GM21723 (cell line): ENCODE measurements around the gene ELP1.

Experiments used
- ATAC-seq: cut with Tn5 transposase; IDR thresholded peaks from one replicate; pipeline ENCODE4 v1.9.1; 2021; ENCODE audit warnings: mild to moderate bottlenecking, moderate library complexity; ENCODE audit not compliant: unreplicated experiment

ELP1 gene

DNA sequence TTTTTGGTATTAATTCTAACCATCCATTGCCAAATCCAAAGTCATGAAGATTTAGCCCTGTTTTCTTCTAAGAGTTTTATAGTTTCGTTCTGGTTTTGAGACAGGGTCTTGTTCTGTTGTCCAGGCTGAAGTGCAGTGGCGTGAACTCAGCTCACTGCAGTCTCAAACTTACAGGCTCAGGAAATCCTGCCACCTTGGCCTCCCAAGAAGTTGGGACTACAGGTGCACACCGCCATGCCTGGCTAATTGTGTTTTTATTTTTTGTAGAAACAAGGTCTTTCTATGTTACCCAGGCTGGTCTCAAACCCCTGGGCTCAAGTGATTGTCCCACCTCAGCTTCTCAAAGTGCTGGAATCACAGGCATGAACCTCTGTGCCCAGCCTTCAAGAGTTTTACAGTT lies 50.8 kb downstream of the ELP1 start:
- no peak for ATAC-seq

DNA sequence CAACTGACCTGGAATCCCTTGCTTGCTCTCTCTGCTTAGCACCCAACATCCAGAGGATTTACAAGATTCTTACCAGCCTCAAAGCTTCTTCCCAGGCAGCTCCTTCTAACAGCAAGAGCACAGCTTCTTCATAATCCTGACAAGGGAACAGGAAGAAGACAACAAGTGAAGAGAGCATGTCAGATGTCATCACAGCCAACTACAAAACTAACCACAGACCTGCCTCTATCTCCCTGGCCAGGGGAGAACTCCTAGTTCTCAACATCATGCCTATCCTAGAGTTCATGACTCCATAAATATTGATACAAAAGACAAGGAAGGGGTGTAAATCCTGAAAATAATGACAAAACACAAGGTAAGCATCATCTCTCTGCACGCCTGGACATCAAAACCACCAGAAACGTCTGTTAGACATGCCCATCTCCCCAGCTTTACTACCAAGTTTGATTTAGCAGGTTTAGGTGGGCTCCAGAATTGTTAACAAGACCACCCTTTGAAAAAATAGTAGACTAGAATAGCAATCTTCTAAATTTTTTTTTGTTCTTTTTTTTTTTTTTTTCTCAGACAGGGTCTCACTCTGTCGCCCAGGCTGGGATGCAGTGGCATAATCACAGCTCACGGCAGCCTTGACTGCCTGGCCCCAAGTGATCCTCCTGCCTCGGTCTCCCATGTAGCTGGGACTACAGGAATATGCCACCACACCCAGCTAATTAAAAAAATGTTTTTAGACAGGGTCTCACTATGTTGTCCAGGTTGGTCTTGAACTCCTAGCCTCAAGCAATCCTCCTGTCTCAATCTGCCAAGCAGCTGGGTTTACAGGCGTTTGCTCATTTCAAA lies 51.7 kb downstream of the ELP1 start:
- no peak for ATAC-seq

DNA sequence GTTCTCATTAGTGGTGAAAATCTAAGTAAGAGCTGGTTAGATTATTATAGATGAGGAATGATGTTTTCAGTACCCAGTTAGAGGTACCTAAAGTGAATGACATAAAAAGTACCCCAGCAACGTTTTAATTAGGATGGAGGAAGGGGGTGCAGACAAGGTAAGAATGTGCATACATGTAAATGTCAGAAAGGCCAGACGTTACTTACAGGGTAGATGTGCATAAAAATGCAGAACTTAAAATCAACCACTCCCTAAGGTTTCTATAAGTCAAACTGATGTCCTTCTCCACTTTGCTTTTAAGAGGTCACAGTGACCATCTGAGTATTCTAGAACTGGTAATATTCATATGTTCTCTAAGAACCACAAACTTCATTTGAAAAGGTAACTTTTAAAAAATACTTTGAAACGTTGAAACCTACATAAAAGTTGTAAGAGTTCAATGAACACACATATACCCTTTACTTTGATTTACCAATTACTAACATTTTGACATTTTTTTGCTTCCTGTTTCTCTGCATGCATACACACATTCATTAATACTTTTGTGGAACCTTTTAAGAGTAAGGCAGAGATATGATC lies 53.1 kb downstream of the ELP1 start:
- ATAC-seq: no peak

DNA sequence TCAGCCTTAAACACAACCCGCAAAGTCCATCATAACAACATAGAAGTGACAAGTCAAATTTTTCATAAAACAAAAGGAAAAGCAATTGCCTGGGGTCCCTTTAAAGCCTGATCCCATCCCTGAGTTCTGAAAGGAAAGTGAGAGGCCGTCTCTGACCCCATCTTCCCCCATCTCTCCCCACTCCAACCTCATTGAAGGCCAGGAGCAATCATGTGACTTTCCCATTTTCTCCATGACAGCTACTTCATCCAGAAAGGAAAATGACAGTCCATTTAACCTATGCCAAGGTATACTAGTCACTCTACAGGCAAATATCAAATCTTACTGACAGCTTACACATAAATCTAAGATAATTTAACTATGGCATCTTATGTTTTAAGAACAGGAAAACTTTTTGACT lies 56.4 kb downstream of the ELP1 start:
- ATAC-seq: no peak

DNA sequence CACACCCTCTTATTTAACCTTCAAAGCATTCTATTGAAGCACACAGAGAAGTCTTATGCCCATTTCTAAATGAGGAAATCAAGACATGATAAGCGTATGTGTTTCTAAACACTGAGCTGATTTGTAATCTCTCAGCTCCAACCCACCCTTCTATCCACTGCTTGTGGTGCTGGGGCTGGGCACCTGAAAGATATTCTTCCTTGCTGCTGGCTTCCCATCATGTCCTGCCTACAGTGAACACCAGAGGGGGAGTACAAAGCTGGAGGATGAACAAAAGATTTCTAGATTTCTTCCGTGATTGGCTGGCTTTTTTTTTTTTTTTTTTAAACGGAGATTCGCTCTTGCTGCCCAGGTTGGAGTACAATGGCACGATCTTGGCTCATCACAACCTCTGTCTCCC lies 57.5 kb downstream of the ELP1 start:
- no peak for ATAC-seq

DNA sequence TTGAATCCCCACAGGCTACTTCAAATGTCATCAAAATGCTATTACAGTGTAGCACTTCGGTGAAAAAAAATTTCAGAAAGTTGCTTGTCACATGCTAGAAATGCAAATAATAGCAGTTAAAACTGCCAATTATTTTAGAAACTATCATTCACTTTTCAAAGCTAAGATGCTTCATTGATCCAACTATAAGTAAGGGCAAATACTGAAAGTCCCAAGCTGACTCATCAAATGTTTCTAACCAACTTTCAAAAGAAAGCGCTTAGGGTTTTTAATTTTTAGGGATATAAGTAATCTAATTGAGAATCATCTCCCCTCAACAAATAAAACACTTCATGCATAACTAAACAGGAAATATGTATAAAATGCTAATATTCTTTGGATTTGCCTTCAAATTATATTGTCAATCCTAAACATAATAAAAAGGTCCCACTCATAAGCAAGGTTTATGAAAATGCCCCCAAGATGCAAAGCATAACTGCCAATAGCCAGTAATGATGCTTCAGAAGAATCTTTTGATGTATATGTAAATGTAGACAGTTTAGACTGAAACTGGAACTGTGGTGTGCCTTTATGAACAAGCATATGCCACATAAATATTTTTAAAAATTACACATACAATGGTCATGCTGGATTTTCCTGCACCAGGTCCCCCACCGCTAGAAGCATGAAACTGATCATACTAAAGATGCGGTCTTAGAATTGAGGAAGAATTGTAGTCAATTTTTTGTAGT lies 59.7 kb downstream of the ELP1 start:
- ATAC-seq: no peak

DNA sequence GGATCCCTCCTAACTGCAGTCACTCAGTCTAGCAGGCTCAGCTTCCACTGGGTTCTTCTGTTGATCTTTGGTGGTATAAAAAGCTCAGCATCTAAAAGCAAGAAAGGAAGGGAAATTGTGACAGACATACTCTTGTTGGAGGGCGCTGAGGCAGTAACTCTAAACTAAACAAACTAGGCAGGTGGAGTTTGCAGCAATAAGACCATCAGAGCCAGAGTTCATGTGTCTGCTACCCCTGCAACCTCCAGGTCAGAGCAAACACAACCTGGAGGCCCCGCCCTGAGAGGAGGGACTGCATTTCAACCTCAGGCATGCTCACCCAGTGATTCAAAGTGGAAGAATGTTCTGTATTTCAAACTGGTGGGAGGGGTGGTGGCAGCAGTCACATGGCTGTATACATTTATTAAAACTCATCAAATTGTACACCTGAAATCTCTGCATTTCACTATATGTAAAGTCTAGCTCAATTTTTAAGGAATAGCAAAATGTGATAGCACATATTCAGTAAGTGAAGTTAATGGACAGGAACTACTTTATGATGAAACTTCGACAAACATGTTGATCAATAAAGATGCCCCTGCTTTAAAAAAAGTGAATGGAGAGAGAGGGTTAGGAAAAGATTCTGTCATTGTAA lies 64.7 kb downstream of the ELP1 start:
- ATAC-seq: no peak

GRCh38 chr9:108867829-108868228 lies 66.1 kb downstream of the ELP1 start:
- no peak for ATAC-seq

DNA sequence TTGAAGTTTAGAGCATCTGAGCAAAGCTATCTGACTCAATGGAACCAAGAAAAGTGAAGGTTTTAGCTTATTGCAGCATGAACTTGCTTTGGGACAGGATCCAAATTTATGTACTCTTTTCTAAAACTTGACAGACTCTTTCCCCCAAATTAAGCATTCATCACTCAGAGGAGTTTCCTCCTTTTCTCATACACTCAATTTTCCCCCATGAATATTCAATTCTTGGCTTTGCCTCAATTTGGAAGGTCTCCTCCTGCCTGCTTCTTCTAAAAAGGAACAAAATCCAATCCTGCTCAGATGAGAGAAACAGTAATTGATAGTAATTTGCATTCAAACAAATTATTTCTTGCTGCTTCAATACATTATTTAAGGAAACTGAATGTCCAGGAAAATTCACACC lies 66.8 kb downstream of the ELP1 start:
- ATAC-seq: no peak

DNA sequence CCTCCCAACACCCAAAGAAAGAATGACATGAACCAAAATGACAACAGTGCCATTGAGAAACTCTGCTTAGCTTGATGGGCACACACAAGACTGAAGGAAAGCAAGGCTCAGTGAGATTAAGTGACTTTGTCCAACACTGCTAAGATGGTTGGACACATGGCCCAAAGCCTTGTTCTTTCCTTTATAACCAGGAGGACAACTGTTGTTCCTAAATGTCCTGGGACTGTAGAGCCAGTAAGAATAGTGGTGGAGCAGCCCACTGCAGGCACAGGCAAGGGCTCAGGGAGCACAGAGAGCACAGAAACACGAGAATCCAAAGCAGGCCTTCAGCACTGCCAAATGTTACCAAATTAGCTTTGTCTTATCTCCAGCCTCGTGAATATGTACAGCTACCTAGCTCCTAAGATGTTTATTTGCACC lies 67.9 kb downstream of the ELP1 start:
- ATAC-seq: no peak

DNA sequence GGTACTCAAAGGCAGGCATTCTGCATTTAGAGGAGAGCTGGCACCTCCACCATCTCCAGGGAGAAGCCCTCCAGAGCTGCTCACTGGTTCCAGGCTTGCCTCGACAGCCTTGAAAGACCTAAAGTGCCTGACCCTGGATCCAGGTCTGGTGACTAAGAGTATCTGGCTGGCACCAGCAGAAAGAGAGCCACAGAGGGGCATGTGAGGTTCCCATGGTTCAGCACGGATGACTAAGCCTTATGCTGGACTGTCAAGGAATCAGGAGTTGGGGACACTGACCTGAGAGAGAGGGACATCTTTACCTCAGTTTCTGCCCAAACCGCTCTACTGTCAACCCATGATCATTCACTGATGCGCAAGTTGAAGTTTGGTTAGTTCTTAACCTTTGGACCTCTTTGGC lies 68.9 kb downstream of the ELP1 start:
- ATAC-seq: no peak

GRCh38 chr9:108864446-108864845 lies 69.5 kb downstream of the ELP1 start:
- no peak for ATAC-seq

DNA sequence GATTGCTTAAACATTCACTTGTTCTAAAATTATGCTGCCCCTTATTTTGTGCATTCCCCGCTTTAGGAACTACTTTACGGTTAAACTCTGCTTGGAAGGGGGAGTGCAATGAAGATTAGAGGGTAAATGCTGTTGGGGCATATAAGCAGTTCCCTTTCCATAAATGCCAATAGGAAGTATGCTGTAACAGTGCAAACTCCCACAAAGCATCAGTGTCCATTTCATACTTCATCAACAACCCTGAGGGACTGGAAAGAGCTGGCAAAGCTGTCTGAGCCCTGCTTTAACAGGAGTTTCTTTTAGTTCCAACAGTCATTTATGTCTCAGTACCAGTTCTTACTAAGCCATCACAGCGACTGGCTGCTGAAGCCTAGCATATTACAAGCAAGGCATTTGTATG lies 70.0 kb downstream of the ELP1 start:
- no peak for ATAC-seq

DNA sequence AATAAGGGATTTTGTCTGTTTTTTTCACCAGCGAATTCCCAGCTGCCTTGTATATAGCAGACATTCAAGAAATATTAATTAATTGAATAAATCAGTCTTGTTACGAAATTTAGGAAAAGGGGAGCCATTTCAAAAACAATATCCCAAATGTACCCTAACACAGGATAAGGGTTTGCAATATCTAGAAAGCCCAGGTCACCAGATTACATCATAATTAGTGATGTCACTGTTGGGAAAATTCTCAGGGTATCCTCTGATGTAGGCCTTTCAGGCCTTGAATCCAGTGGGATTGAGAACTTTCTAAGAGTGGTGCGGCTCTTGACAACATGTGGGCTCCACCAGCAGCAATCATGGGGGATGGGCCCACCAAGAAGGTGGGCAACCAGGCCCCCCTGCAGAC lies 71.9 kb downstream of the ELP1 start, which contains the start of gene ACTL7A:
Gene ACTL7A, plus strand, starts transcription at position 270 of the 400 bp plus-strand sequence. Its CDS starts 57 bp downstream, at position 327.
- no peak for ATAC-seq

DNA sequence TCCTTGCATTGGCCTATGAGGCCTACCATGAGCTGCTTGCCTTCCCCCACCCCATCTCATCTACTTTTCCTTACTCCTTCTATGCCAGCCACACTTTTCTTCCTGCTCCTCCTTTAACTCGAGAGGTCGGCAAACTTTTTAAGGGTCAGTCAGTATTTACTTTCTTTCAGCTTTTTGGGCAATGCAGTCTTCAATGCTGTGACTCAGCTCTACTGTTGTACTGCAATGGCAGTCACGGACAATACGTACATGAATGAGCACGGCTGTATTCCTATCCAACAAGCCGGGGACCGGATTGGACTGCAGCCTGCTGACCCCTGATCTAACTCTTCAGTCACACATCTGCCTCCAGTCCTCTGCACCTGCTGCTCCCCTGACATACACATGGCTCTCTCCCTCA lies 72.5 kb downstream of the ELP1 start:
- ATAC-seq: no peak

DNA sequence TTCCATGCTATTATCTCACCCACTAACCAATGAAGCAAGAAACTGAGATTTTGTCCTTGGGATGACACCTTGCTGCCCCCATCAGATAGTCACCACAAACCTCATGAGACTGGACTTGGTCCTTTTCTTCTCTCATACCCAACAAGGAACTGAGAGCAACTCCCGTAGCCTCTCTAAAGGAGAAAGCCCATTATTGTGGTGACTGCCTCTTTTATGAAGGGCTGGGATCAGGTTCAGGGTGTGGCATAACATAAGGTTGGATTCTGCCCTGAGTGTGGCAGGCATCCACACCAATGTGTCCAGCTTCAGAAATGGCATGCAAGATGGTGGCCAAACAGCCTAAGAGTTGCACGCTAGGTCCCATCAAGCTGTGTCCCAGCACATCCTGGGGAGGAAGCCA lies 73.2 kb downstream of the ELP1 start:
- no peak for ATAC-seq

DNA sequence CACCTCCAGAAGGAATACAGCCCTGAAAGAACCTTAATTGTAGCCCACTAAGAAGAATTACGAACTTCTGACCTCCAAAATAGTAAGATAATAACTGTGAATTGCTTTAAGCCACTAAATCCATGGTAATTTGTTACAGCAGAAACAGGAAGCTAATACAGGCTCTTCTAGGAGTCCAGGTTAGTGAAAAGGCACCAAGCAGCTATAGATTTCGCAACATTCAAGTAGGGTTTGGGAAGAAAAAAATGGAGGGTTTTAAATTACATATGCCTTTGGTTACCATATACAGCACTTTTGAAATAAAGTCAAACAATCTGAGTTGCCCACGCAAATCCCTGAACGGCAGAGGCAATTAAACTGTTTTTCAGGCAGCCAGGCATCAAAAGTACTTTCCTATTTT lies 73.6 kb downstream of the ELP1 start:
- ATAC-seq: no peak

DNA sequence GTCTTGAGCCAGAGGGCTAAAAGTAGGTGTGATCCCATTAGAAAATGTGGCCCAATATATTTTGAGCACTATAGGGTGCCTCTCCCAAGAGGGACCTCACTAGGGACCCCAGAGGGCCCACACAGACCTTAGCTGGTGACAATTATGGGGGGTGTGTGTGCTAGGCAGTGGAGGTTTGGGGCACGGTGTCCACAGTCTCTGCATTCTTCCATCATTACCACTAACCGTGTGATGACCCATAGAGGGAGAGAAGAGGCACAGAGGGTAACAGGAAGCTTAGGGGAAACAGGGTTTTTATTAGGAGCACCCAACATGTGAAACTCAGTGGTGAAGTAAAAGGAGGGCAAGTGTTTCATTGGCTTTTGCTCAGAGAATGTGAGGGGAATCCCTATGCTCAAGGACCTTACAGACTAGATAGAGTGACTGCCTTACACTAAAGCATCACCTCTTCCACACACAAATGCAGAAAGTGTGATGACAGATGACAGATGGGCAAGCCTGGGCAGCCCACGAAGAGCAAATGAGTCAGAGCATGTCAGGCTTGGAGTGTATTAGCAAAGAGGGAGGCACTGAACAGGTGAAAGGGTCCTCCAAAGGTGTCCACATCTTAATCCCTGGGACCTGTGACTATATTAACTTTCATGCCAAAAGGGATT lies 74.3 kb downstream of the ELP1 start:
- peak; percentile 81 for ATAC-seq

DNA sequence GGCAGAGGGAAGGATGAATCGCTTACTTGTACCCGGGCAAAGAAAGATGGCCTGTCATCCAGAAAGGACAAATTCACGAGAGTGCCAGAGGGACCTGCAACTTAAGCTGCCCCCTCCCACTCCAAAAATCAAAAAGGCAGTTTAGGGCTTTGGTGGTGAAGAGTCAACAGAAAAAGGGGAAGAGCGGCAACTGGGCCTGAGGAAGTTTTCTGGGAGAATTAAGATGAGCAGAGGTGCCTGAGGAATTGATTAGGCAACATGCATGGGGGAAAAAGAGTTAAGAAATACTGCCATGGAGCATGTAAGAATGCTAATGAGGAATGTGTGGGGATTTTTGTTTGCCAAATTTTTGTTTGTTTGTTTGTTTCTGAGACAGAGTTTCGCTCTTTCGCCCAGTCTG lies 76.4 kb downstream of the ELP1 start:
- no peak for ATAC-seq

GRCh38 chr9:108855888-108856287 lies 78.0 kb downstream of the ELP1 start, which contains the start of gene ACTL7B:
TSS of gene ACTL7B (minus strand) at chr9:108855986. CDS start at chr9:108855930, 56 bp downstream.
- ATAC-seq: no peak

DNA sequence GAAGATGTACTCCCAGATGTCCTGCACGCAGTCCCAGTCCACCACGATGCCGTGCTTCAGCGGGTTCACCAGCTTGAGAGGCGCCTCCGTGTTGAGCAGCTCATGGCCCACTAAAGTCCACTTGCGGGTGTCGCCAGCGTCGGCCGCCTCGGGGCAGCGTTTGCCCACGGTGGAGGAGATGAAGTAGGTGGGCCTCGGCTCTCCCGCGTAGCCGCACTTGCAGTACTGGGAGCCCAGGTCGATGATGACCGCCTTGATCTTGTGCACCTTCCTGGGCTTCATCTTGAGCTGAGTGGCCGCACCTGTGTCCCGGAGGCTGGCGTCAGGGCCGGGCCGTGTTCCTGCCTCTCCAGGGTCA lies 78.4 kb downstream of the ELP1 start:
- ATAC-seq: no peak
